H1 (cell line): ENCODE measurements around the gene SLC9A4. TPM values are rescaled to one million over a fixed set of nuclear protein-coding genes. Genes with fewer than 3 reads are reported as not detected.

ENCODE experiments used
- CTCF ChIA-PET: fragments of 300-600 bp; sonication (Branson Sonifier 250); formaldehyde crosslinking; loops from one replicate; lab custom pipeline; 2021; ENCODE audit not compliant: partially characterized antibody; lab: Charles Lee
- POLR2A ChIA-PET: fragments of 300-600 bp; sonication (Branson Sonifier 250); formaldehyde crosslinking; loops from one replicate; lab custom pipeline; 2021; ENCODE audit warnings: inconsistent platforms; ENCODE audit not compliant: partially characterized antibody; lab: Charles Lee
- DNase-seq, 2 experiments: peaks; one replicate each; pipeline versions ENCODE4 v3.0.0 to v3.0.0-alpha.2; 2010 to 2022; ENCODE audit warnings: low spot score in 2 of 2, low read depth in 1 of 2, mixed read lengths in 1 of 2
- FAIRE-seq: peaks from 2 replicates; lab custom pipeline; 2011; peaks lifted over from hg19 to GRCh38; lab: Jason Lieb, UNC
- H2AFZ ChIP-seq: 2 replicates; pipeline ENCODE4 v1.8.1; 2012; ENCODE audit warnings: low read length, inconsistent platforms
- H2AK5ac ChIP-seq: 2 replicates; pipeline ENCODE4 v1.6.1; 2013; ENCODE audit warnings: low read depth, low read length
- H2BK120ac ChIP-seq: replicated peaks from 2 replicates; pipeline ENCODE3; 2013; ENCODE audit warnings: low read depth, low read length, inconsistent platforms
- H2BK12ac ChIP-seq: 2 replicates; pipeline ENCODE4 v1.6.1; 2013; ENCODE audit warnings: low read depth, low read length
- H2BK15ac ChIP-seq: 2 replicates; pipeline ENCODE4 v1.6.1; 2013; ENCODE audit warnings: low read length
- H2BK20ac ChIP-seq: 2 replicates; pipeline ENCODE4 v1.6.1; 2013; ENCODE audit warnings: low read length
- H2BK5ac ChIP-seq: 2 replicates; pipeline ENCODE4 v1.6.1; 2013; ENCODE audit warnings: low read depth, low read length
- H3K14ac ChIP-seq: 2 replicates; pipeline ENCODE4 v1.6.1; 2013; ENCODE audit warnings: inconsistent platforms; ENCODE audit not compliant: insufficient read length
- H3K18ac ChIP-seq: 2 replicates; pipeline ENCODE4 v1.6.1; 2013; ENCODE audit warnings: low read length; ENCODE audit errors: extremely low read depth
- H3K23ac ChIP-seq: 2 replicates; pipeline ENCODE4 v1.6.1; 2013; ENCODE audit warnings: inconsistent platforms; ENCODE audit not compliant: insufficient read length
- H3K23me2 ChIP-seq: 2 replicates; pipeline ENCODE4 v1.6.1; 2013; ENCODE audit warnings: low read depth, low read length
- H3K27ac ChIP-seq: 2 replicates; pipeline ENCODE4 v1.6.1; 2011; ENCODE audit warnings: low read depth, low read length, inconsistent platforms
- H3K27me3 ChIP-seq, 4 experiments: replicated peaks in 1 of 4; 1 replicate in 1 of 4; 2 replicates in 3 of 4; pipeline versions ENCODE4 v1.6.1 to v1.8.1; 2011 to 2013; ENCODE audit warnings: low read length in 3 of 4, mild to moderate bottlenecking in 3 of 4, inconsistent platforms in 2 of 4, mixed read lengths in 2 of 4, moderate library complexity in 1 of 4; ENCODE audit not compliant: control insufficient read depth in 3 of 4, insufficient read depth in 3 of 4; ENCODE audit errors: extremely low read depth in 1 of 4
- H3K36me3 ChIP-seq, 4 experiments: 2 replicates each; pipeline versions ENCODE4 v1.6.1 to v1.8.1; 2011 to 2013; ENCODE audit warnings: mild to moderate bottlenecking in 4 of 4, low read length in 3 of 4, moderate library complexity in 2 of 4, control low read depth in 1 of 4, inconsistent platforms in 1 of 4; ENCODE audit not compliant: insufficient read depth in 4 of 4, control insufficient read depth in 2 of 4
- H3K4ac ChIP-seq: replicated peaks from 2 replicates; pipeline ENCODE3; 2013; ENCODE audit warnings: low read length, low read depth, mixed read lengths, inconsistent platforms; ENCODE audit not compliant: insufficient read length
- H3K4me1 ChIP-seq, 4 experiments: replicated peaks in 1 of 4; 1 replicate in 1 of 4; 2 replicates in 3 of 4; pipeline versions ENCODE4 v1.6.1 to v1.8.1; 2011 to 2013; ENCODE audit warnings: low read length in 3 of 4, inconsistent platforms in 2 of 4, mixed read lengths in 1 of 4; ENCODE audit not compliant: insufficient read depth in 4 of 4, control insufficient read depth in 3 of 4
- H3K4me2 ChIP-seq, 2 experiments: 2 replicates each; pipeline versions ENCODE4 v1.6.1 to v1.8.1; 2011 to 2013; ENCODE audit warnings: low read depth in 2 of 2, low read length in 2 of 2, control low read depth in 1 of 2, inconsistent platforms in 1 of 2, mild to moderate bottlenecking in 1 of 2; ENCODE audit not compliant: insufficient read depth in 1 of 2
- H3K4me3 ChIP-seq, 4 experiments: fragments of 200-600, 300-600 bp in 1 of 4; sonication (generic), shearing (Covaris generic), sonication (Bioruptor Twin) in 1 of 4; 2 replicates each; pipeline versions ENCODE4 v1.5.1 to v1.8.1; 2011 to 2016; ENCODE audit warnings: low read length in 4 of 4, low read depth in 3 of 4, control low read depth in 2 of 4, inconsistent platforms in 2 of 4, mild to moderate bottlenecking in 2 of 4, mixed read lengths in 1 of 4, moderate library complexity in 1 of 4; ENCODE audit not compliant: insufficient read depth in 2 of 4; ENCODE audit errors: extremely low read depth in 1 of 4
- H3K56ac ChIP-seq: replicated peaks from 2 replicates; pipeline ENCODE3; 2013; ENCODE audit warnings: low read depth, mild to moderate bottlenecking, mixed read lengths, low read length, inconsistent platforms; ENCODE audit not compliant: insufficient read length
- H3K79me1 ChIP-seq: 2 replicates; pipeline ENCODE4 v1.6.1; 2013; ENCODE audit warnings: low read depth, low read length, control low read depth
- H3K79me2 ChIP-seq, 2 experiments: 2 replicates each; pipeline versions ENCODE4 v1.6.1 to v1.8.1; 2012 to 2013; ENCODE audit warnings: low read length in 2 of 2, mild to moderate bottlenecking in 2 of 2, inconsistent platforms in 1 of 2; ENCODE audit not compliant: insufficient read depth in 2 of 2, control insufficient read depth in 1 of 2
- H3K9ac ChIP-seq, 4 experiments: replicated peaks in 1 of 4; 1 replicate in 1 of 4; 2 replicates in 3 of 4; pipeline versions ENCODE4 v1.6.1 to v1.8.1; 2011 to 2013; ENCODE audit warnings: low read depth in 3 of 4, low read length in 3 of 4, control low read depth in 2 of 4, mild to moderate bottlenecking in 2 of 4, moderate library complexity in 2 of 4, inconsistent platforms in 1 of 4; ENCODE audit errors: extremely low read depth in 1 of 4
- H3K9me3 ChIP-seq, 2 experiments: 2 replicates each; pipeline versions ENCODE4 v1.6.1 to v1.8.1; 2012 to 2013; ENCODE audit warnings: mild to moderate bottlenecking in 2 of 2, moderate library complexity in 2 of 2, control low read depth in 1 of 2, inconsistent platforms in 1 of 2, low read depth in 1 of 2, low read length in 1 of 2, mixed read lengths in 1 of 2; ENCODE audit not compliant: insufficient read depth in 2 of 2
- H4K20me1 ChIP-seq, 2 experiments: replicated peaks in 1 of 2; 2 replicates each; pipeline versions ENCODE3 to v1.8.1; 2011 to 2013; ENCODE audit warnings: inconsistent platforms in 2 of 2, low read length in 2 of 2, mild to moderate bottlenecking in 1 of 2; ENCODE audit not compliant: insufficient read depth in 2 of 2, control insufficient read depth in 1 of 2
- H4K5ac ChIP-seq: 2 replicates; pipeline ENCODE4 v1.6.1; 2013; ENCODE audit warnings: low read length, low read depth, mixed read lengths, inconsistent platforms; ENCODE audit not compliant: insufficient read length
- H4K8ac ChIP-seq: 2 replicates; pipeline ENCODE4 v1.8.0; 2013; ENCODE audit warnings: mild to moderate bottlenecking, moderate library complexity, low read length, inconsistent platforms; ENCODE audit not compliant: insufficient read depth; ENCODE audit errors: extremely low read depth
- H4K91ac ChIP-seq: replicated peaks from 2 replicates; pipeline ENCODE3; 2013; ENCODE audit warnings: low read length, mixed read lengths, inconsistent platforms; ENCODE audit not compliant: insufficient read length
- ASH2L ChIP-seq: fragments of 200-600, 300-600 bp; sonication (generic); IDR thresholded peaks from one replicate; pipeline ENCODE4 v1.7.1; 2017; ENCODE audit warnings: low read length
- CEBPB ChIP-seq: IDR thresholded peaks from 2 replicates; pipeline ENCODE4 v1.6.1; 2012; ENCODE audit warnings: low read depth, low read length
- CHD1 ChIP-seq: IDR thresholded peaks from 2 replicates; pipeline ENCODE4 v1.6.1; 2012; ENCODE audit warnings: low read depth, low read length, improper control_type of control experiment
- CTCF ChIP-seq, 3 experiments: IDR thresholded peaks; 1 replicate in 2 of 3; 2 replicates in 1 of 3; pipeline versions ENCODE4 v1.5.1 to v1.6.1; 2011; ENCODE audit warnings: low read length in 3 of 3, mild to moderate bottlenecking in 3 of 3, inconsistent platforms in 2 of 3, low read depth in 1 of 3, moderate library complexity in 1 of 3; ENCODE audit not compliant: insufficient read depth in 1 of 3; ENCODE audit errors: control extremely low read depth in 1 of 3
- EP300 ChIP-seq, 2 experiments: IDR thresholded peaks; 1 replicate in 1 of 2; 2 replicates in 1 of 2; pipeline ENCODE4 v1.6.1; 2011 to 2012; ENCODE audit warnings: low read depth in 2 of 2, low read length in 2 of 2, mild to moderate bottlenecking in 2 of 2, borderline replicate concordance in 1 of 2, inconsistent platforms in 1 of 2, moderate library complexity in 1 of 2
- KDM1A ChIP-seq: fragments of 200-600, 300-600 bp; sonication (generic); IDR thresholded peaks from 2 replicates; pipeline ENCODE4 v1.7.1; 2016; ENCODE audit warnings: mild to moderate bottlenecking, low read length, borderline replicate concordance
- NANOG ChIP-seq: IDR thresholded peaks from 2 replicates; pipeline ENCODE4 v1.6.1; 2011; ENCODE audit warnings: low read length, low read depth, mild to moderate bottlenecking, inconsistent platforms; ENCODE audit not compliant: insufficient read depth, poor library complexity, severe bottlenecking
- POU5F1 ChIP-seq: IDR thresholded peaks from 2 replicates; pipeline ENCODE4 v1.6.1; 2011; ENCODE audit warnings: low read depth, mild to moderate bottlenecking, low read length, moderate library complexity
- RFX5 ChIP-seq: IDR thresholded peaks from 2 replicates; pipeline ENCODE4 v1.6.1; 2011; ENCODE audit warnings: low read depth, low read length, improper control_type of control experiment, borderline replicate concordance
- SIRT6 ChIP-seq: IDR thresholded peaks from one replicate; pipeline ENCODE4 v1.7.1; 2012; ENCODE audit warnings: low read length, inconsistent platforms
- SP2 ChIP-seq: IDR thresholded peaks from 2 replicates; pipeline ENCODE4 v1.6.1; 2012; ENCODE audit warnings: mild to moderate bottlenecking, low read length, inconsistent platforms
- SUZ12 ChIP-seq: fragments of 200-600 bp; sonication (generic); IDR thresholded peaks from 2 replicates; pipeline ENCODE4 v1.6.1; 2012; ENCODE audit warnings: mild to moderate bottlenecking, inconsistent platforms, low read length, moderate library complexity, mixed read lengths
- TCF12 ChIP-seq: IDR thresholded peaks from 2 replicates; pipeline ENCODE4 v1.6.1; 2011; ENCODE audit warnings: low read depth, mild to moderate bottlenecking, low read length
- WGBS, 2 experiments: shearing (Covaris generic) in 1 of 2; methylation state at CpG; one replicate each; pipeline versions ENCODE4 v1.1.6 to v1.1.7; 2013 to 2015; ENCODE audit warnings: low lambda C conversion rate in 2 of 2, mixed read lengths in 2 of 2, inconsistent platforms in 1 of 2, low coverage in 1 of 2, missing lambda C conversion rate in 1 of 2; ENCODE audit not compliant: insufficient replicate concordance in 2 of 2, insufficient coverage in 1 of 2, insufficient read length in 1 of 2; ENCODE audit errors: extremely low coverage in 1 of 2, missing lambda C conversion rate in 1 of 2; 5-methylcytosine and 5-hydroxymethylcytosine counted together
- polyA plus RNA-seq, 7 experiments: library from polyadenylated mRNA; depleted of rRNA in 3 of 7; stranded (reverse) in 5 of 7; unstranded in 2 of 7; fragments of >200 nt in 5 of 7; fragments of 200-250 nt in 2 of 7; gene quantifications; 1 replicate in 5 of 7; 2 replicates in 1 of 7; 4 replicates in 1 of 7; pipeline versions ENCODE4 v1.2.1 to v1.2.3, GENCODE V29; 2011 to 2013; ENCODE audit warnings: missing spikeins in 2 of 7, mixed read lengths in 2 of 7
- total RNA-seq: library from RNA; stranded (reverse); fragmentation: NEBNext Ultra II Directional; extraction: Animal tissue kit (Norgen Biotek cat#: 25700); gene quantifications from 2 replicates; pipeline ENCODE4 v1.2.1, GENCODE V29; 2021

Gene SLC9A4
- total and polyA plus RNA-seq, 2 of the 8 experiments (the other 6 are each of a cell fraction or from before 2014, with no cell fraction given) = not detected

DNA sequence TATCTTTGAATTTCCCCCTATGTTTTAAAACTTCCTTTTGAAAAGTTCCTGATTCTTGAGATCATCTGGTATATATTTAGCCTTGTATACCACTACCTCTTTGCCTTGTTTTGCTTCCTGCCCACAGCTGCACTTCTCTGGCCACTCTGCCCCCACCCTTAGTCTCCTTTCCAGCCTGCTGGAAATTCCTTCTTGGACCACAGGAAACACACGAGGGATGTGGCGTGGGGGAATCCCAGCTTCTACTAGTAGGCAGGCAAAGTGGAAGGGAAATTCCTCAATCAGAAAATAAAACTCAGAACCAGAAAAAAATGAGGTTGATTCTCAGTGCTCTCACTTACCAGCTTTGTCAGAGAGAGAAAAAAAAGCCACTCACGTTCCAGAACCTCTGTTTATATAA lies 36.7 kb upstream of the SLC9A4 start:
- H4K8ac ChIP-seq = no peak overlapping the region
- no peak overlapping the region for H2BK15ac ChIP-seq
- no peak overlapping the region for H3K27ac ChIP-seq
- no peak overlapping the region for H3K4ac ChIP-seq
- no peak overlapping the region for H3K23ac ChIP-seq
- no peak overlapping the region for H4K5ac ChIP-seq
- H3K4me3 ChIP-seq = no peak overlapping the region
- H3K56ac ChIP-seq = no peak overlapping the region
- H3K23me2 ChIP-seq = no peaks in the 10 kb centered on the region
- no peak overlapping the region for H3K18ac ChIP-seq
- no peak overlapping the region for H3K4me2 ChIP-seq
- 60% methylated on average over 3 of the region's 3 CpGs; no CpG with 5 or more reads in 1 of the 2 experiments for WGBS, 2 experiments
- CTCF ChIA-PET = interaction anchor here (0.7 to 2.0 kb wide), 4 partner anchors 179 to 299 kb away, joined by 3 to 6 read pairs (median 4); no protein-coding TSS in a partner anchor
- POLR2A ChIA-PET = no interaction called here
- no peaks in the 10 kb centered on the region for H3K79me1 ChIP-seq
- no peaks in the 10 kb centered on the region for H3K27me3 ChIP-seq
- no peak overlapping the region for H2BK120ac ChIP-seq
- no peak overlapping the region for H4K91ac ChIP-seq
- H2BK12ac ChIP-seq = no peak overlapping the region
- H2BK5ac ChIP-seq = no peak overlapping the region
- no peaks in the 10 kb centered on the region for H3K9me3 ChIP-seq
- H2BK20ac ChIP-seq = no peak overlapping the region
- no peaks in the 10 kb centered on the region for H3K79me2 ChIP-seq
- H3K14ac ChIP-seq = no peak overlapping the region
- no peaks in the 10 kb centered on the region for H4K20me1 ChIP-seq
- DNase-seq = no peak
- H2AK5ac ChIP-seq = no peak overlapping the region
- no peaks in the 10 kb centered on the region for H3K4me1 ChIP-seq
- no peak overlapping the region for H2AFZ ChIP-seq
- no peak overlapping the region for H3K9ac ChIP-seq
- no peaks in the 10 kb centered on the region for H3K36me3 ChIP-seq
- FAIRE-seq = no peak
- no peak for TF ChIP-seq POU5F1
- TF ChIP-seq CTCF (IDR thresholded peaks at IDR 0.05; ENCODE audit: control extremely low read depth in 1 of 3, insufficient read depth in 1 of 3, low read depth in 1 of 3, low read length in 3 of 3) = no peak
- TF ChIP-seq ASH2L = no peak
- no peak for TF ChIP-seq EP300 (IDR thresholded peaks at IDR 0.05; ENCODE audit: borderline replicate concordance in 1 of 2, low read depth in 2 of 2, low read length in 2 of 2)
- TF ChIP-seq TCF12 = no peak
- TF ChIP-seq RFX5 = no peak
- no peak for TF ChIP-seq NANOG
- no peak for TF ChIP-seq KDM1A
- TF ChIP-seq SIRT6 = no peak
- TF ChIP-seq SP2 = no peak
- no peak for TF ChIP-seq SUZ12
- TF ChIP-seq CHD1 = no peak
- TF ChIP-seq CEBPB = no peak
